ENCODE results near the gene RC3H1.

RC3H1 gene

GRCh38 chr1:173988068-173988467 lies 34.1 kb downstream of the RC3H1 start (continued):
- TF ChIP-seq SCRT1 (tag by site-specific recombination; IDR thresholded peaks at IDR 0.05; ENCODE audit: borderline replicate concordance) = no peak
- TF ChIP-seq ZNF48 (tag by site-specific recombination; IDR thresholded peaks at IDR 0.05) = no peak
- TF ChIP-seq ZNF692 (tag by site-specific recombination; IDR thresholded peaks at IDR 0.05) = no peak
- TF ChIP-seq ZNF777 (tag by site-specific recombination; IDR thresholded peaks at IDR 0.05; ENCODE audit: borderline replicate concordance) = no peak
- TF ChIP-seq ZNF114 (tag by site-specific recombination; IDR thresholded peaks at IDR 0.05) = no peak
- TF ChIP-seq ZNF140 (tag by site-specific recombination; IDR thresholded peaks at IDR 0.05) = no peak

DNA sequence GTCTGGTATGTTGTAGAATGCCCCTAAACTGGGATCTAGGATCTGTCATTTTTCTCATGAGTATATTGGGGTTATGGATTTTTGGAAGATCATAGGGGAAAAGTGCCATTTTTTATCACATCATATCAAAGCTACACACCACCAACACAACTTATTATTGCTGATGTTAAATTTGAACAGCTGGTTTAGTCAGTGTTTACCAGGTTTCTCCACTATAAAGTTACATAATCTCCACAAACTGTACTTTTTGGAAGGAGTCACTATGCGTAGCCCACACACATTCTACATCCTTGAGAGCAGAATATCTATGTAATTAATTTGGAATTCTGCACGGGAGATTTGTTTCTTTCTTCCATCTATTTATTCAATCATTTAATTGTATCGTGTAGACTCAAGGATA lies 35.2 kb downstream of the RC3H1 start:
- ChIA-PET POLR2A (no interaction called here), CTCF (no interaction called here)
- TF ChIP-seq, protein P1, sequence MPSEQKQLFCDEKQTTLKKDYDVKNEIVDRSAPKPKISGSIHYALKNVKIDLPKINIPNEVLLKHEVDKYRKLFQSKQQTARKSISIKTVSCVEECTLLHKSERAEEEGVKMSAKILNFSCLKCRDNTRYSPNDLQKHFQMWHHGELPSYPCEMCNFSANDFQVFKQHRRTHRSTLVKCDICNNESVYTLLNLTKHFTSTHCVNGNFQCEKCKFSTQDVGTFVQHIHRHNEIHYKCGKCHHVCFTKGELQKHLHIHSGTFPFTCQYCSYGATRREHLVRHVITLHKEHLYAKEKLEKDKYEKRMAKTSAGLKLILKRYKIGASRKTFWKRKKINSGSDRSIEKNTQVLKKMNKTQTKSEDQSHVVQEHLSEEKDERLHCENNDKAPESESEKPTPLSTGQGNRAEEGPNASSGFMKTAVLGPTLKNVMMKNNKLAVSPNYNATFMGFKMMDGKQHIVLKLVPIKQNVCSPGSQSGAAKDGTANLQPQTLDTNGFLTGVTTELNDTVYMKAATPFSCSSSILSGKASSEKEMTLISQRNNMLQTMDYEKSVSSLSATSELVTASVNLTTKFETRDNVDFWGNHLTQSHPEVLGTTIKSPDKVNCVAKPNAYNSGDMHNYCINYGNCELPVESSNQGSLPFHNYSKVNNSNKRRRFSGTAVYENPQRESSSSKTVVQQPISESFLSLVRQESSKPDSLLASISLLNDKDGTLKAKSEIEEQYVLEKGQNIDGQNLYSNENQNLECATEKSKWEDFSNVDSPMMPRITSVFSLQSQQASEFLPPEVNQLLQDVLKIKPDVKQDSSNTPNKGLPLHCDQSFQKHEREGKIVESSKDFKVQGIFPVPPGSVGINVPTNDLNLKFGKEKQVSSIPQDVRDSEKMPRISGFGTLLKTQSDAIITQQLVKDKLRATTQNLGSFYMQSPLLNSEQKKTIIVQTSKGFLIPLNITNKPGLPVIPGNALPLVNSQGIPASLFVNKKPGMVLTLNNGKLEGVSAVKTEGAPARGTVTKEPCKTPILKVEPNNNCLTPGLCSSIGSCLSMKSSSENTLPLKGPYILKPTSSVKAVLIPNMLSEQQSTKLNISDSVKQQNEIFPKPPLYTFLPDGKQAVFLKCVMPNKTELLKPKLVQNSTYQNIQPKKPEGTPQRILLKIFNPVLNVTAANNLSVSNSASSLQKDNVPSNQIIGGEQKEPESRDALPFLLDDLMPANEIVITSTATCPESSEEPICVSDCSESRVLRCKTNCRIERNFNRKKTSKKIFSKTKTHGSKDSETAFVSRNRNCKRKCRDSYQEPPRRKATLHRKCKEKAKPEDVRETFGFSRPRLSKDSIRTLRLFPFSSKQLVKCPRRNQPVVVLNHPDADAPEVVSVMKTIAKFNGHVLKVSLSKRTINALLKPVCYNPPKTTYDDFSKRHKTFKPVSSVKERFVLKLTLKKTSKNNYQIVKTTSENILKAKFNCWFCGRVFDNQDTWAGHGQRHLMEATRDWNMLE (tag by site-specific recombination; conservative IDR thresholded peaks at IDR 0.05; ENCODE audit: low read depth) = no peak
- TF ChIP-seq, protein P2, sequence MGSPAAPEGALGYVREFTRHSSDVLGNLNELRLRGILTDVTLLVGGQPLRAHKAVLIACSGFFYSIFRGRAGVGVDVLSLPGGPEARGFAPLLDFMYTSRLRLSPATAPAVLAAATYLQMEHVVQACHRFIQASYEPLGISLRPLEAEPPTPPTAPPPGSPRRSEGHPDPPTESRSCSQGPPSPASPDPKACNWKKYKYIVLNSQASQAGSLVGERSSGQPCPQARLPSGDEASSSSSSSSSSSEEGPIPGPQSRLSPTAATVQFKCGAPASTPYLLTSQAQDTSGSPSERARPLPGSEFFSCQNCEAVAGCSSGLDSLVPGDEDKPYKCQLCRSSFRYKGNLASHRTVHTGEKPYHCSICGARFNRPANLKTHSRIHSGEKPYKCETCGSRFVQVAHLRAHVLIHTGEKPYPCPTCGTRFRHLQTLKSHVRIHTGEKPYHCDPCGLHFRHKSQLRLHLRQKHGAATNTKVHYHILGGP (tag by site-specific recombination; IDR thresholded peaks at IDR 0.05) = no peak
- TF ChIP-seq ZNF544 (tag by site-specific recombination; IDR thresholded peaks at IDR 0.05) = no peak
- no peak for TF ChIP-seq REPIN1 (tag by site-specific recombination; IDR thresholded peaks at IDR 0.05; ENCODE audit: low read depth)
- TF ChIP-seq KLF1 (tag by site-specific recombination; IDR thresholded peaks at IDR 0.05) = no peak
- H3K4me1 ChIP-seq (ENCODE audit: control insufficient read depth, insufficient read depth, low read length) = no peaks in the 10 kb centered on the region
- H3K27ac ChIP-seq (ENCODE audit: extremely low read depth, low read depth, low read length) = no peak overlapping the region
- H3K4me3 ChIP-seq (ENCODE audit: low read depth, low read length) = no peak overlapping the region
- peaks cover 63 to 68% of the 10 kb centered on the region in 2 experiments for H3K36me3 ChIP-seq (ENCODE audit: control insufficient read depth in 2 of 2, insufficient read depth in 1 of 2, low read length in 2 of 2)
- H3K9me3 ChIP-seq (ENCODE audit: control insufficient read depth, insufficient read depth, low read depth, low read length) = no peaks in the 10 kb centered on the region

DNA sequence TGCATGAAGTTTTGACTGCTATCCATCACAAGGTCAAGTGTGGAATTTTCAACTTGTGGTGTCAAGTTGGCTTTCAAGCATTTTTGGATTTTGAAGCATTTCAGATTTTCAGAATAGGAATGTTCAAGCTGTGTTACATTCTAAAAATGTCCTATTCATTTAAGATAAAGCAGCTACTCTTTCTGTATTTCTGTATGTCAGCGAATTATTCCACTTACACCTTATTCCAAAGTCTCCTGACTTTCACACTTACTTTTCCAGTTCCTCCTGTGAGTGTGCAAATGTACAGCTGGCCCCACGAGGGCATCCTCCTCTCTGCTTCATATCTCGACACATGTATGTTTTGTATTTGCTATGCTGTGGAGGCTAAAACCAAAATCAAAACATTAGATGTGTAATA lies 51.9 kb downstream of the RC3H1 start:
- Histone ChIP-seq H3K9me3 (ENCODE audit: control insufficient read depth, insufficient read depth, low read depth, low read length) (no peaks in the 10 kb centered on the region), H3K27ac (ENCODE audit: extremely low read depth, low read depth, low read length) (no peak overlapping the region), H3K36me3 (ENCODE audit: control insufficient read depth in 2 of 2, insufficient read depth in 1 of 2, low read length in 2 of 2) (peaks cover 73 to 85% of the 10 kb centered on the region in 2 experiments), H3K4me1 (ENCODE audit: control insufficient read depth, insufficient read depth, low read length) (no peaks in the 10 kb centered on the region), H3K4me3 (ENCODE audit: low read depth, low read length) (no peak overlapping the region)
- no peak for TF ChIP-seq ZNF585B (tag by site-specific recombination; IDR thresholded peaks at IDR 0.05)
- no peak for TF ChIP-seq ZNF449 (tag by site-specific recombination; IDR thresholded peaks at IDR 0.05)
- TF ChIP-seq ZNF654 (tag by site-specific recombination; IDR thresholded peaks at IDR 0.05; ENCODE audit: low read depth) = no peak
- no peak for TF ChIP-seq ZNF701 (tag by site-specific recombination; IDR thresholded peaks at IDR 0.05)
- no peak for TF ChIP-seq ZNF785 (tag by site-specific recombination; IDR thresholded peaks at IDR 0.05)
- no peak for TF ChIP-seq KLF10 (tag by site-specific recombination; IDR thresholded peaks at IDR 0.05)
- ChIA-PET POLR2A (no interaction called here), CTCF (interaction anchor here (0.6 to 0.7 kb wide), 3 partner anchors 21 to 541 kb away, joined by 3 read pairs; no protein-coding TSS in a partner anchor)
